Common myeloid progenitor, CD34-positive (primary cell): ENCODE data around the gene AVPR2.
A peak's percentile ranks its signal among the peaks of the same experiment; 100 is the strongest.

ENCODE experiments used
- CTCF ChIA-PET: fragments of 350-600 bp; sonication (Branson Sonifier 250); formaldehyde crosslinking; loops from one replicate; lab custom pipeline; 2021; ENCODE audit warnings: antibody characterized with exemption; lab: Charles Lee
- POLR2A ChIA-PET: fragments of 350-600 bp; sonication (Branson Sonifier 250); formaldehyde crosslinking; loops from one replicate; lab custom pipeline; 2021; ENCODE audit warnings: antibody characterized with exemption; lab: Charles Lee
- DNase-seq, 3 donors: peaks; one replicate each; pipeline versions ENCODE4 v3.0.0 to v3.0.0-alpha.2; 2013
- H3K27ac ChIP-seq, 2 experiments: 1 replicate in 1 of 2; 2 replicates in 1 of 2; pipeline ENCODE4 v1.7.0; 2013; ENCODE audit warnings: inconsistent platforms in 2 of 2, low read length in 2 of 2, mild to moderate bottlenecking in 2 of 2, low read depth in 1 of 2, moderate library complexity in 1 of 2; ENCODE audit not compliant: severe bottlenecking in 2 of 2, insufficient read depth in 1 of 2, poor library complexity in 1 of 2
- H3K27me3 ChIP-seq, 5 experiments: replicated peaks in 2 of 5; 1 replicate in 3 of 5; 2 replicates in 2 of 5; pipeline versions ENCODE4 v1.6.1 to v1.7.0; 2013; ENCODE audit warnings: low read length in 4 of 5, mild to moderate bottlenecking in 2 of 5, moderate library complexity in 2 of 5, inconsistent platforms in 1 of 5; ENCODE audit not compliant: insufficient read depth in 5 of 5, control insufficient read depth in 4 of 5
- H3K36me3 ChIP-seq, 4 experiments: 1 replicate in 2 of 4; 2 replicates in 2 of 4; pipeline versions ENCODE4 v1.6.1 to v1.7.0; 2013; ENCODE audit warnings: low read length in 3 of 4, control low read depth in 1 of 4, mild to moderate bottlenecking in 1 of 4; ENCODE audit not compliant: control insufficient read depth in 4 of 4, insufficient read depth in 4 of 4
- H3K4me1 ChIP-seq, 4 experiments: 1 replicate in 3 of 4; 2 replicates in 1 of 4; pipeline versions ENCODE4 v1.6.1 to v1.7.1; 2013; ENCODE audit warnings: low read length in 3 of 4, mild to moderate bottlenecking in 3 of 4, control low read depth in 1 of 4, inconsistent platforms in 1 of 4, moderate library complexity in 1 of 4; ENCODE audit not compliant: control insufficient read depth in 4 of 4, insufficient read depth in 4 of 4; ENCODE audit errors: control extremely low read depth in 1 of 4
- H3K4me3 ChIP-seq, 7 experiments: 1 replicate in 4 of 7; 2 replicates in 3 of 7; pipeline versions ENCODE4 v1.5.1 to v1.7.0; 2013; ENCODE audit warnings: mild to moderate bottlenecking in 7 of 7, low read length in 6 of 7, moderate library complexity in 6 of 7, inconsistent platforms in 2 of 7, low read depth in 2 of 7, control low read depth in 1 of 7; ENCODE audit not compliant: insufficient read depth in 4 of 7, control insufficient read depth in 1 of 7; ENCODE audit errors: extremely low read depth in 1 of 7
- H3K9me3 ChIP-seq, 5 experiments: 1 replicate in 4 of 5; 2 replicates in 1 of 5; pipeline versions ENCODE4 v1.6.1 to v1.7.1; 2013; ENCODE audit warnings: low read length in 4 of 5, mild to moderate bottlenecking in 2 of 5, inconsistent platforms in 1 of 5, low read depth in 1 of 5, moderate library complexity in 1 of 5; ENCODE audit not compliant: control insufficient read depth in 4 of 5, insufficient read depth in 2 of 5; ENCODE audit errors: control extremely low read depth in 1 of 5
- WGBS: methylation state at CpG from one replicate; pipeline ENCODE4 v1.1.5; 2013; ENCODE audit not compliant: insufficient coverage; 5-methylcytosine and 5-hydroxymethylcytosine counted together

Gene AVPR2

GRCh38 chrX:153871946-153872878 is 32.3 kb upstream of the AVPR2 start:
- peaks cover 0 to 60% (median 2%) of the 10 kb centered on the region in 5 experiments for H3K27me3 ChIP-seq

GRCh38 chrX:153873282-153874084 is 31.0 kb upstream of the AVPR2 start:
- H3K9me3 ChIP-seq = no peaks in the 10 kb centered on the region
- peaks cover 0 to 11% (median 6%) of the 10 kb centered on the region in 4 experiments for H3K4me1 ChIP-seq
- H3K27ac ChIP-seq = no peak overlapping the region
- no peaks in the 10 kb centered on the region for H3K36me3 ChIP-seq
- CTCF ChIA-PET = no interaction called here
- DNase-seq = no peak
- peaks cover 0 to 70% (median 2%) of the 10 kb centered on the region in 5 experiments for H3K27me3 ChIP-seq
- no peak overlapping the region for H3K4me3 ChIP-seq
- WGBS = 36% methylated on average over 7 of the region's 7 CpGs
- POLR2A ChIA-PET = no interaction called here

More at GRCh38 chrX:153871946-153872878, 32.3 kb upstream of the AVPR2 start:
- H3K9me3 ChIP-seq = no peaks in the 10 kb centered on the region
- POLR2A ChIA-PET = no interaction called here
- no peaks in the 10 kb centered on the region for H3K4me1 ChIP-seq
- CTCF ChIA-PET = no interaction called here
- H3K27ac ChIP-seq = no peak overlapping the region
- H3K4me3 ChIP-seq = no peak overlapping the region
- no peaks in the 10 kb centered on the region for H3K36me3 ChIP-seq
- DNase-seq = no peak
- WGBS = 86% methylated on average over 29 of the region's 29 CpGs

- ChIA-PET CTCF (no interaction called here), POLR2A (no interaction called here)
- no peak overlapping the region for H3K27ac ChIP-seq
- peaks cover 0 to 17% (median 9%) of the 10 kb centered on the region in 4 experiments for H3K4me1 ChIP-seq
- DNase-seq = no peak
- H3K4me3 ChIP-seq = no peak overlapping the region
- H3K9me3 ChIP-seq = no peaks in the 10 kb centered on the region
- peaks cover 0 to 73% (median 2%) of the 10 kb centered on the region in 5 experiments for H3K27me3 ChIP-seq
- WGBS = 83% methylated on average over 2 of the region's 3 CpGs
- H3K36me3 ChIP-seq = no peaks in the 10 kb centered on the region
Measured at GRCh38 chrX:153874085-153874365, 30.4 kb upstream of the AVPR2 start.

- Histone ChIP-seq H3K4me3 (no peak overlapping the region), H3K9me3 (no peaks in the 10 kb centered on the region), H3K4me1 (peaks cover 0 to 21% (median 13%) of the 10 kb centered on the region in 4 experiments), H3K27me3 (peaks cover 0 to 76% (median 2%) of the 10 kb centered on the region in 5 experiments), H3K27ac (no peak overlapping the region), H3K36me3 (no peaks in the 10 kb centered on the region)
- no peak for DNase-seq
- POLR2A ChIA-PET = no interaction called here
- CTCF ChIA-PET = no interaction called here
- 88% methylated on average over 11 of the region's 13 CpGs for WGBS
Measured at GRCh38 chrX:153874366-153875125, 29.9 kb upstream of the AVPR2 start.

- ChIA-PET POLR2A (no interaction called here), CTCF (interaction anchor here (1.2 to 1.6 kb wide), 2 partner anchors 17 to 28 kb away, joined by 4 read pairs; no protein-coding TSS in a partner anchor)
- Histone ChIP-seq H3K9me3 (no peaks in the 10 kb centered on the region), H3K27me3 (peaks cover 0 to 75% (median 5%) of the 10 kb centered on the region in 5 experiments), H3K27ac (no peak overlapping the region), H3K4me1 (peaks cover 0 to 24% (median 13%) of the 10 kb centered on the region in 4 experiments), H3K4me3 (no peak overlapping the region), H3K36me3 (no peaks in the 10 kb centered on the region)
- WGBS = 21% methylated on average over 23 of the region's 42 CpGs
- DNase-seq = peak; percentile 34 to 67 (median 66)
Measured at GRCh38 chrX:153875391-153876111, 28.9 kb upstream of the AVPR2 start.

- WGBS = 88% methylated on average over 3 of the region's 3 CpGs
- POLR2A ChIA-PET = no interaction called here
- H3K4me3 ChIP-seq = no peak overlapping the region
- H3K9me3 ChIP-seq = no peaks in the 10 kb centered on the region
- CTCF ChIA-PET = interaction anchor here (1.2 to 1.6 kb wide), 2 partner anchors 16 to 28 kb away, joined by 4 read pairs; no protein-coding TSS in a partner anchor
- H3K4me1 ChIP-seq = peaks cover 0 to 24% (median 13%) of the 10 kb centered on the region in 4 experiments
- H3K27me3 ChIP-seq = peaks cover 0 to 77% (median 5%) of the 10 kb centered on the region in 5 experiments
- H3K36me3 ChIP-seq = no peaks in the 10 kb centered on the region
- no peak for DNase-seq
- no peak overlapping the region for H3K27ac ChIP-seq
Measured at GRCh38 chrX:153876112-153876491, 28.4 kb upstream of the AVPR2 start.
